H1 (cell line): ENCODE measurements around the gene C19orf44. TPM values are rescaled to one million over a fixed set of nuclear protein-coding genes. Genes with fewer than 3 reads are reported as not detected.

ENCODE experiments used
- ASH2L ChIP-seq: fragments of 200-600, 300-600 bp; sonication (generic); IDR thresholded peaks from one replicate; pipeline ENCODE4 v1.7.1; 2017; ENCODE audit warnings: low read length
- ATF3 ChIP-seq: IDR thresholded peaks from 2 replicates; pipeline ENCODE4 v1.6.1; 2011; ENCODE audit warnings: low read depth, mild to moderate bottlenecking, low read length; ENCODE audit not compliant: insufficient read depth
- BACH1 ChIP-seq: IDR thresholded peaks from 2 replicates; pipeline ENCODE4 v1.6.1; 2012; ENCODE audit warnings: low read length, improper control_type of control experiment
- BCL11A ChIP-seq, 2 experiments: IDR thresholded peaks; one replicate each; pipeline ENCODE4 v1.6.1; 2011; ENCODE audit warnings: low read depth in 2 of 2, low read length in 2 of 2, mild to moderate bottlenecking in 2 of 2
- BRCA1 ChIP-seq: IDR thresholded peaks from 2 replicates; pipeline ENCODE4 v1.6.1; 2012; ENCODE audit warnings: low read depth, low read length, improper control_type of control experiment
- CBX5 ChIP-seq: fragments of 300-800, 300-1000 bp; sonication (generic); IDR thresholded peaks from 2 replicates; pipeline ENCODE4 v1.7.1; 2016; ENCODE audit warnings: antibody characterized with exemption, low read length, low read depth
- CBX8 ChIP-seq: fragments of 300-800, 300-1000 bp; sonication (generic); IDR thresholded peaks from 2 replicates; pipeline ENCODE4 v1.7.1; 2016; ENCODE audit warnings: low read depth, low read length, borderline replicate concordance
- CHD2 ChIP-seq: IDR thresholded peaks from 2 replicates; pipeline ENCODE4 v1.6.1; 2012; ENCODE audit warnings: low read length, improper control_type of control experiment
- CREB1 ChIP-seq: IDR thresholded peaks from 2 replicates; pipeline ENCODE4 v1.6.1; 2012; ENCODE audit warnings: inconsistent platforms
- GTF2F1 ChIP-seq: IDR thresholded peaks from 2 replicates; pipeline ENCODE4 v1.6.1; 2012; ENCODE audit warnings: low read depth, low read length, improper control_type of control experiment, borderline replicate concordance
- HDAC6 ChIP-seq: IDR thresholded peaks from one replicate; pipeline ENCODE4 v1.7.1; 2012; ENCODE audit warnings: low read depth, mild to moderate bottlenecking, inconsistent platforms, low read length, moderate library complexity
- KDM1A ChIP-seq: fragments of 200-600, 300-600 bp; sonication (generic); IDR thresholded peaks from 2 replicates; pipeline ENCODE4 v1.7.1; 2016; ENCODE audit warnings: mild to moderate bottlenecking, low read length, borderline replicate concordance
- KDM4A ChIP-seq: IDR thresholded peaks from one replicate; pipeline ENCODE4 v1.7.1; 2012; ENCODE audit warnings: low read depth, mild to moderate bottlenecking, moderate library complexity, low read length, inconsistent platforms; ENCODE audit not compliant: severe bottlenecking
- KDM5A ChIP-seq: fragments of 200-600 bp; IDR thresholded peaks from 2 replicates; pipeline ENCODE4 v1.7.1; 2012; ENCODE audit warnings: mild to moderate bottlenecking, low read length, inconsistent platforms, mixed read lengths
- MAX ChIP-seq: IDR thresholded peaks from 2 replicates; pipeline ENCODE4 v1.6.1; 2012; ENCODE audit warnings: inconsistent platforms
- NANOG ChIP-seq: IDR thresholded peaks from 2 replicates; pipeline ENCODE4 v1.6.1; 2011; ENCODE audit warnings: low read length, low read depth, mild to moderate bottlenecking, inconsistent platforms; ENCODE audit not compliant: insufficient read depth, poor library complexity, severe bottlenecking
- RNF2 ChIP-seq: fragments of 200-900, 300-1000 bp; sonication (generic); IDR thresholded peaks from 2 replicates; pipeline ENCODE4 v1.7.1; 2016; ENCODE audit warnings: borderline replicate concordance, low read depth, mild to moderate bottlenecking, antibody characterized with exemption, low read length; ENCODE audit not compliant: poor library complexity, severe bottlenecking; ENCODE audit errors: missing control alignments
- SIRT6 ChIP-seq: IDR thresholded peaks from one replicate; pipeline ENCODE4 v1.7.1; 2012; ENCODE audit warnings: low read length, inconsistent platforms
- SP1 ChIP-seq: IDR thresholded peaks from 2 replicates; pipeline ENCODE4 v1.6.1; 2011; ENCODE audit warnings: low read depth, low read length
- SUZ12 ChIP-seq: fragments of 200-600 bp; sonication (generic); IDR thresholded peaks from 2 replicates; pipeline ENCODE4 v1.6.1; 2012; ENCODE audit warnings: mild to moderate bottlenecking, inconsistent platforms, low read length, moderate library complexity, mixed read lengths
- TAF1 ChIP-seq: IDR thresholded peaks from 2 replicates; pipeline ENCODE4 v1.6.1; 2011; ENCODE audit warnings: mild to moderate bottlenecking, low read depth, low read length
- TAF7 ChIP-seq: optimal IDR thresholded peaks from 2 replicates; pipeline ENCODE3; 2011; ENCODE audit warnings: low read depth, mild to moderate bottlenecking, inconsistent platforms, low read length, moderate library complexity, borderline replicate concordance
- TBP ChIP-seq: IDR thresholded peaks from 2 replicates; pipeline ENCODE4 v1.6.1; 2011; ENCODE audit warnings: low read depth, low read length, improper control_type of control experiment
- TCF12 ChIP-seq: IDR thresholded peaks from 2 replicates; pipeline ENCODE4 v1.6.1; 2011; ENCODE audit warnings: low read depth, mild to moderate bottlenecking, low read length
- polyA plus RNA-seq, 7 experiments: library from polyadenylated mRNA; depleted of rRNA in 3 of 7; stranded (reverse) in 5 of 7; unstranded in 2 of 7; fragments of >200 nt in 5 of 7; fragments of 200-250 nt in 2 of 7; gene quantifications; 1 replicate in 5 of 7; 2 replicates in 1 of 7; 4 replicates in 1 of 7; pipeline versions ENCODE4 v1.2.1 to v1.2.3, GENCODE V29; 2011 to 2013; ENCODE audit warnings: missing spikeins in 2 of 7, mixed read lengths in 2 of 7
- total RNA-seq: library from RNA; stranded (reverse); fragmentation: NEBNext Ultra II Directional; extraction: Animal tissue kit (Norgen Biotek cat#: 25700); gene quantifications from 2 replicates; pipeline ENCODE4 v1.2.1, GENCODE V29; 2021

C19orf44 gene
- total and polyA plus RNA-seq, 2 of the 8 experiments (the other 6 are each of a cell fraction or from before 2014, with no cell fraction given) = 2.1 to 4.5 TPM

- peak; percentile 41; the same call in 1 of the 2 replicates for TF ChIP-seq TBP
- TF ChIP-seq TAF7 = peak; percentile 55
- no peak for TF ChIP-seq CBX5
- no peak for TF ChIP-seq NANOG
- 0 out of 2 replicates have a peak, but pooled peaks have one; percentile 15 for TF ChIP-seq CREB1
- peak; percentile 84 for TF ChIP-seq TAF1
- TF ChIP-seq TCF12 = no peak
- no peak for TF ChIP-seq RNF2
- no peak for TF ChIP-seq KDM1A
- TF ChIP-seq CHD2 = peak; percentile 80
- peak; percentile 50 for TF ChIP-seq ASH2L
- TF ChIP-seq SUZ12 = no peak
- no peak for TF ChIP-seq SIRT6
- TF ChIP-seq CBX8 = no peak
- peak; percentile 35; the same call in 1 of the 2 replicates for TF ChIP-seq KDM5A
- TF ChIP-seq BACH1 = peak; percentile 65
- TF ChIP-seq MAX = peak; percentile 63
- 0 out of 2 replicates have a peak, but pooled peaks have one; percentile 14 for TF ChIP-seq GTF2F1
- no peak for TF ChIP-seq SP1
- no peak for TF ChIP-seq HDAC6
- no peak for TF ChIP-seq BRCA1
- TF ChIP-seq ATF3 = peak; percentile 79
- no peak for TF ChIP-seq BCL11A (IDR thresholded peaks at IDR 0.05; ENCODE audit: low read depth in 2 of 2, low read length in 2 of 2)
- peak; percentile 50 for TF ChIP-seq KDM4A
Measured at GRCh38 chr19:16542045-16542909, 46.1 kb downstream of the C19orf44 start, which contains the start of gene CHERP (continued).
